HUES6 (cell line): ENCODE data around the gene ZC2HC1B.

Source experiments
- H3K27ac ChIP-seq: 2 replicates; pipeline ENCODE4 v1.7.0; 2013; ENCODE audit warnings: low read depth, mild to moderate bottlenecking, low read length, inconsistent platforms
- H3K27me3 ChIP-seq: 2 replicates; pipeline ENCODE4 v1.6.1; 2013; ENCODE audit warnings: low read length; ENCODE audit not compliant: control insufficient read depth, insufficient read depth
- H3K36me3 ChIP-seq: 2 replicates; pipeline ENCODE4 v1.6.1; 2013; ENCODE audit warnings: low read length; ENCODE audit not compliant: control insufficient read depth, insufficient read depth
- H3K4me1 ChIP-seq: 2 replicates; pipeline ENCODE4 v1.6.1; 2013; ENCODE audit warnings: low read length; ENCODE audit not compliant: control insufficient read depth, insufficient read depth
- H3K4me3 ChIP-seq: 2 replicates; pipeline ENCODE4 v1.5.1; 2013; ENCODE audit warnings: low read depth, low read length
- H3K9ac ChIP-seq: one replicate; pipeline ENCODE4 v1.6.1; 2013; ENCODE audit warnings: mild to moderate bottlenecking, low read length
- H3K9me3 ChIP-seq: 2 replicates; pipeline ENCODE4 v1.6.1; 2013; ENCODE audit warnings: low read depth, low read length; ENCODE audit not compliant: control insufficient read depth, insufficient read depth

ZC2HC1B gene

GRCh38 chr6:143950875-143951274 is 86.6 kb downstream of the ZC2HC1B start:
- Histone ChIP-seq H3K4me3 (no peak overlapping the region), H3K36me3 (no peaks in the 10 kb centered on the region)

DNA sequence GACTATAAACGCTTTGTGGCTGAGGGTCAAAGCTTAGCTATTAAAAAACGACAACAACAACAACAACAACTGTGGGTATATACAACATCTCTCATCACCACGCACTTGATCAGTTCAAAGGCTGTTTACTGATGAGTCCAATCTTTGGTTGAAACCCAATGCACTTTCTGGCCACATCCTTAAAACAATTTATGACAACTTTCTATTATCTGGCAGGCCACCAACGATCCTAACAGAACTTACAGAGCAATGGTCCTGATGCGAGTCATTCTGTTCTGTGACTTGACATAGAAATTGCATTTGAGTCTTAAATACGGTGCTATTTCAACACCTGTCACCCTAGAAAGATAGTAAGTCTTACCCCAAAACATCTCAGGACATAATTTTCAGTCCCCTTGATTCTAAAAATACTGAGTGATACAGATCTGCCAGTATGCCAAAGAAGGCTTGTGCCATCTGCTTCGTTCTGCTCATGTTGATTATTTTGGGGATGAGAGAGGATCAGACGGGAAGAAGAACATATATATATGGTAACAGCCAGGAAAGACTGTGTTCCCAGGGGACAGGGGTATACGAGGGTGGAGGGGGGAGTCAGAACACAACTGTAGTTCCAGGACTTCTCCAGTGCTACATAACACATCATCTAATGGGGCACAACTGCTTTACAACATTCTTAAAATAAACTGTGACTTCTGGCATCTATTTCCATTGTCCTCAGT is 87.9 kb downstream of the ZC2HC1B start:
- no peak overlapping the region for H3K4me3 ChIP-seq
- peaks cover 93% of the 10 kb centered on the region for H3K27me3 ChIP-seq
- H3K36me3 ChIP-seq, result no peaks in the 10 kb centered on the region

More at GRCh38 chr6:143950875-143951274, 86.6 kb downstream of the ZC2HC1B start:
- no peaks in the 10 kb centered on the region for H3K9me3 ChIP-seq
- no peak overlapping the region for H3K27ac ChIP-seq
- H3K9ac ChIP-seq, result no peak overlapping the region
- peaks cover 11% of the 10 kb centered on the region; the same call in 1 of the 2 replicates for H3K4me1 ChIP-seq
- H3K27me3 ChIP-seq, result peaks cover 80% of the 10 kb centered on the region

GRCh38 chr6:143952947-143953701 is 88.8 kb downstream of the ZC2HC1B start:
- no peak overlapping the region for H3K27ac ChIP-seq
- peaks cover 12% of the 10 kb centered on the region for H3K4me1 ChIP-seq
- peaks cover 93% of the 10 kb centered on the region for H3K27me3 ChIP-seq
- H3K9ac ChIP-seq, result no peak overlapping the region
- H3K36me3 ChIP-seq, result no peaks in the 10 kb centered on the region
- H3K4me3 ChIP-seq, result no peak overlapping the region
- H3K9me3 ChIP-seq, result no peaks in the 10 kb centered on the region

More for the DNA sequence above, 87.9 kb downstream of the ZC2HC1B start:
- Histone ChIP-seq H3K4me1 (peaks cover 11% of the 10 kb centered on the region; the same call in 1 of the 2 replicates), H3K27ac (no peak overlapping the region), H3K9ac (no peak overlapping the region), H3K9me3 (no peaks in the 10 kb centered on the region)

DNA sequence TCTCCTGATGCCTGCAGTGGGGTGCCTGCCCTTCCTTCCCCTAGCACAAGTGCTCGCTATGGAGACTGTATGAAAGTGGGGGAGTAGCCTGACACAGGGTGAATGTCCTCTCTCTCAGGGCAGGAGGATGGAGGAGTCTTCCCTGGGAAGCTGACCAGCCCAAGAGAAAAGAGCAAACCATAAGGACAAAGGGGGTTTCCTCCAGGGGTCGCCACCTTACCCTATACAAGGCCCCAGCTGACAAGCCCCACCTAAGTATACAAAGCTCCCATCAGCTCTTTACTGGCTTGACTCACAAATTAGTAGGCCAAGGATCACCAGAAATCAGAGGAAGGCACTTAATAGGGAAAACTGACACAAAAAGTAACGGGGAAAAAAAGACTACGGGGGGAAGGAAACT is 89.6 kb downstream of the ZC2HC1B start:
- H3K27me3 ChIP-seq, result peaks cover 96% of the 10 kb centered on the region

DNA sequence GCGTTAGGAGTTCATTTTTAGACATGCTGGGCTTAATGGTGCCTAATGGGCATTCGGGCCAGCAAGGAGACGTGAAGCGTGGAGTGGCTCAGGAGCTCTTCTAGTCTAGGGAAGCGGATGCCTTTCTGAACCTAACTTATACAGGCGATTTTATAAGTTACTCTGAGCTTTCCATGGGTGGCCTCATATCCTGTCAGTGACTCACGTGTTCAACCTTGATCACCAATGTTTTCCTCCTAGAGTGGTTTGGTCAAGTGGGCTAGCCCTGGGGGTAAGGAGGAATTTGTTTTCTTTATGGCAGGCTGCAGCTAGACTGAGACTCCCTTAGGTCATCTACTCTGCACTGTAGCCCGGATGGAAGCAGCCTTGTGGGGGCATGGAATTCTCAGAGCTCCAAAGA is 91.7 kb downstream of the ZC2HC1B start:
- H3K27me3 ChIP-seq, result peaks cover 96% of the 10 kb centered on the region
- H3K4me3 ChIP-seq, result no peak overlapping the region
- peaks cover 31% of the 10 kb centered on the region for H3K4me1 ChIP-seq

More for the DNA sequence above, 89.6 kb downstream of the ZC2HC1B start:
- Histone ChIP-seq H3K9me3 (no peaks in the 10 kb centered on the region), H3K9ac (no peak overlapping the region), H3K4me1 (peaks cover 18% of the 10 kb centered on the region), H3K36me3 (no peaks in the 10 kb centered on the region), H3K4me3 (no peak overlapping the region), H3K27ac (no peak overlapping the region)

DNA sequence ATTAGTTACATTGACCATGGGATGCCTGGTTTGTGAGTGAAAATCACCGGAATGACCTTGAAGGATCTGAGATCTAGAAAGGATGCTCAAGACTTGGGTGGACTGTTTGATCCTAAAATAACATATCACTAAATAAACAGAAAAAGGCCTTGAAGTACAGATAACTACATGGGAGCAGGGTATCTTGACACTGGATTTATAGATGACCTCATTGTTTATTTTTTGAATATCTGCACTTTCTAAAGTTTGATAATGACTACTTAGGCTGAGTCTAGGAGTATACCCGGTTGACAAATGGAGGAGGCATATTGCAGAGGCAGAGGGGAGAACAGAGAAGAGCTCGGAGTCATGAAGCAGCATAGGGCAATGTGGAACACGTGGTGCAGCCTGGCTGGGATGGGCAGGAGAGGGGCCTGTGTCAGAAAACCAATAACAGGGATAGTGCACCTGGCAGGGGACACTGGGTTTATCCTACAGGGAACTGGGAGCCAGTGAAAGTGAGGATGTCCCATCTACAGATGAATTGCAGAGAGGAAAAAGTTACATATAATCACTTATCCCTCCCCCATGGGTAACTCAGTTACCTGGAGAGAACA is 93.5 kb downstream of the ZC2HC1B start:
- Histone ChIP-seq H3K36me3 (no peaks in the 10 kb centered on the region), H3K4me1 (peaks cover 48% of the 10 kb centered on the region), H3K9me3 (no peaks in the 10 kb centered on the region), H3K27me3 (peaks cover 97% of the 10 kb centered on the region), H3K4me3 (no peak overlapping the region), H3K9ac (no peak overlapping the region), H3K27ac (no peak overlapping the region)

More for the DNA sequence above, 91.7 kb downstream of the ZC2HC1B start:
- Histone ChIP-seq H3K36me3 (no peaks in the 10 kb centered on the region), H3K27ac (no peak overlapping the region), H3K9ac (no peak overlapping the region), H3K9me3 (no peaks in the 10 kb centered on the region)

- Histone ChIP-seq H3K4me3 (peak overlapping the region; percentile 44), H3K27me3 (peaks cover 97% of the 10 kb centered on the region), H3K9ac (peak overlapping the region; percentile 52), H3K4me1 (peaks cover 59% of the 10 kb centered on the region), H3K27ac (no peak overlapping the region), H3K9me3 (no peaks in the 10 kb centered on the region), H3K36me3 (no peaks in the 10 kb centered on the region)
These were observed 94.6 kb downstream of the ZC2HC1B start for GRCh38 chr6:143958839-143959399.

- Histone ChIP-seq H3K9me3 (no peaks in the 10 kb centered on the region), H3K27me3 (peaks cover 100% of the 10 kb centered on the region), H3K4me3 (no peak overlapping the region), H3K9ac (no peak overlapping the region), H3K36me3 (no peaks in the 10 kb centered on the region), H3K4me1 (peaks cover 67% of the 10 kb centered on the region), H3K27ac (no peak overlapping the region)
These were observed 95.7 kb downstream of the ZC2HC1B start for GRCh38 chr6:143959927-143960326.

DNA sequence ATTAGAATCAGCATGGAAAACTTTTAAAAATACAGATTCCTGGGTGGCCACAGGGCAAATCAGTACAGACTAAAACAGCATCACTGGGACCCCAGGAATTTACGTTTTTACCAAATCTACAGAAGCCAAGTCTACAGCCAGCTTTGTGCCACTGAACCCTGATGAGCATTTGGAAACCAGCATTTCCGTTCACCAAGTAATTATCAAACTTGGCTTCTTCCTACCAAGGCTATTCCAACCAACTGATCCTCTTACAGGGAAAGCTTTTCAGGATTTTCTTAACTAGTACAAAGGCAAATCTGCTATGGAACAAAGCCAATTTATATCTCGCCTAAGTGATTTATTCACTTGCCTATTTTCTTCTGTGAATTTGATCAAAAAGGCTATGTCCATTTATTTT is 96.8 kb downstream of the ZC2HC1B start:
- H3K4me3 ChIP-seq, result no peak overlapping the region
- no peaks in the 10 kb centered on the region for H3K9me3 ChIP-seq
- H3K27ac ChIP-seq, result no peak overlapping the region
- peaks cover 79% of the 10 kb centered on the region for H3K4me1 ChIP-seq
- no peak overlapping the region for H3K9ac ChIP-seq
- H3K36me3 ChIP-seq, result no peaks in the 10 kb centered on the region
- peaks cover 100% of the 10 kb centered on the region for H3K27me3 ChIP-seq

DNA sequence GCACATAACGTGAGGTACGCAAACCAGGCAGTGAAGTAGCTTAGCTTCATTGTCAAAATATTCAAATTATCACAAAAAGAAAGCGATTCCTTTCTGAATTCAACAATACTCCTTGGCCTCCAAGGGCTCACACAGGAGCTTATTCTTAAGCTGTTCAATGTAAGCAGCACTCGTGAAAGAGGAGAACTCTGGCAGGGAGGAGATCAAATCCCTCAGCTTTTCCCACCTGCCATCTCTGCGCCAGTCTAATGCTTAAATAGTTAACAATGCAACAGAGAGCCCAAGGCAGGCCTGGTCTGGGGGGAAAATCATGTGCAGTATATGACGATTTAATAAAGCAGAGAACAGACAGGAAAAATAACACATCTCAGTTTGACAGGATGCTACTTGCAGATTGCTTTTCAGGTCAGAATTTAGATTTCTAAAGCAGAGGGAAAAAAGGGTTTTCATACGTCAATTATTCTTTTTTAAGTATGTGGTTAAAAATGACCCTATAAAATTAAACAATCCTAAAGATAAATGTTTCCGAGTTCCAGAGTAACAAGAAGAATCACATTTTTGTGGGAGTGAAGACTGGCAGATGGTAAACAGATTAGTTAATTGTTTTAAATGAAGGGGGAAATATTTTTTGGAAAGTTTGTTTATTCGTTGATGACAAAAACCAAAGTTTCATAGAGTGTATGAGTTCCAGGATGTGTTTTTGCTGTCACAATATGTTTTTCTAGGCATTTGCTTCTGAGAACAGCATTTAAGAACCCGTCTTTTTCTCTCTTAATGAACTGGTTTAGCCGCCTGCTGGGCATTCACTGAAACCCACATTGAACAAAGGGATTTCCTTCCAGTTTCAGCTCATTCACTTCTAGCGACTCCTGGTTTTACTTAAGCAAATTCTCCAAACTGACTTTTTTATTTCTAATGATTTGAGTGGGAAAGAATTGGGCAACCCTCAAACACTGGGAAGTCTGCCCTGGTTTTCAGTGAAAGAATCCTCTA is 97.9 kb downstream of the ZC2HC1B start:
- Histone ChIP-seq H3K9ac (no peak overlapping the region), H3K4me3 (no peak overlapping the region), H3K36me3 (no peaks in the 10 kb centered on the region), H3K27ac (no peak overlapping the region), H3K9me3 (no peaks in the 10 kb centered on the region), H3K4me1 (peaks cover 82% of the 10 kb centered on the region), H3K27me3 (peaks cover 100% of the 10 kb centered on the region)
